Skin epidermis (tissue), 12 donors: ENCODE data around the gene TM4SF20.
"Not testable (repeated sequence)": the region's sequence is repeated elsewhere in the genome, so short reads cannot be mapped to it uniquely, and the experiment has no call there.

ENCODE experiments used
- H3K27ac ChIP-seq, 21 experiments: fragments of 200-600 bp; sonication (generic) in 11 of 21; one replicate each; pipeline ENCODE4 v1.5.0; 2020; ENCODE audit warnings: mild to moderate bottlenecking in 3 of 21, inconsistent platforms in 2 of 21, moderate library complexity in 2 of 21
- H3K4me3 ChIP-seq, 7 experiments: fragments of 200-600 bp; sonication (generic) in 2 of 7; one replicate each; pipeline ENCODE4 v1.5.0; 2020; ENCODE audit warnings: inconsistent platforms in 2 of 7, mild to moderate bottlenecking in 2 of 7, moderate library complexity in 1 of 7

The TM4SF20 gene

DNA sequence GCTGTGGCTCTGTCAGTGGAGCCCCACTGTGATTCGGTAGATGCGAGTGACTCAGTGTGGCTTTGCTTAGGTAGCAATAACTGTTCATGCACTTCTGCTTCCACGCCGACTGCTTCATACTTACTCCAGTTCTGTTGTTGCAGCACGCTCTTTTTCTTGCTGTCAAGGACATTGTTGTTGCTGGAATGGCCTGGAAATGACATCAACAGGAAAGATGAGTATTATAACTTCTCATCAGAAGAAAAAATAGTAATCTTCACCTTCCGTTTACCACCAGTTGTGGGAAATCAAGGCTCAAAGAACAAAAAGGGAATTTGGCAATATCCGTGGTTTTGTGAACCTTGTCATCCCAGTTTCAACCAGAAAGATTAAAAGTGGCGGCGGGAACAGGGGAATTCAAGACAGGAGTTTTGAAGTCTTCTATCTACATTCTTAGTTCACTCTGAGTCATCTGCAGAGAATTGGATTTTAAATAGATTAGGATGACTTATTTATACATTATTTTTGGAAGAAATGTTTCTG is 8.3 kb downstream of the TM4SF20 start:
- Histone ChIP-seq H3K27ac (no peak overlapping the region), H3K4me3 (no peak overlapping the region)

DNA sequence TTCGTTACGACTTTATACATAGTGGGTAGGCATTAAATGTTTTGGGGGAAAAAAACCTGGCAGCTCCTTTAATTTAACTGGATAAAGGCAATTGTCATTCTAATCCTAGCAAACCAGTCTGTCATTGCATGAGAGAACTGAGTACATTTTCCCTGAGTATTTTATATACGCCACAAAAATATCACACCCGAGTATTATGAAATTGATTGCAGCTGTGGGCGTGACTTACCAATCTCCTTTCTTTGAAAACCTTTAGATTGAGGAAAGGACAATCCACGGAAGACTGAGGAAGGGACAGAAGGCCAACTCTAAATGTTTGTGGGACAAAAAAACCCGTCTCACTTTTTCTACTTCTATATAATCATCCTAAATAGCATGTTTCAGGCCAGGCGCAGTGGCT is 9.0 kb downstream of the TM4SF20 start:
- H3K27ac ChIP-seq = peak overlapping the region in 2 of 21 experiments; percentile 37 to 46
- H3K4me3 ChIP-seq = no peak overlapping the region

- Histone ChIP-seq H3K4me3 (no peak overlapping the region), H3K27ac (no peak overlapping the region)
These were observed 10.5 kb downstream of the TM4SF20 start for GRCh38 chr2:227368574-227368973.

DNA sequence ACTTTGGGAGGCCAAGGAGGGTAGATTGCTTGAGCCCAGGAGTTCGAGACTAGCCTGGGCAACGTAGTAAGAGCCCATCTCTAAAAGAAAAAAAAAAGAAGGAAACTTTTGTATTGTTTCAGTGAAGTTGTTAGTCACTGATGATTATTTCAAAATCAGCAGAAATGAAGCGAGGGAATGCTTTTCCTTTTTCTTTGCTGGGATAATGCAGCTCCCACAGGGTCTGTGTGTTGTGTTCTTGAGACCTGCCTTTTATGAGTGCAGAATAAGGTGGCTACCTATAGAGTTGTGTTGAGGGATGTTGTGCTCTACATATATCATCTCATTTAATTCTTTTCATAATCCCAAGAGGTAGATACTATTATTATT is 11.7 kb downstream of the TM4SF20 start:
- no peak overlapping the region for H3K4me3 ChIP-seq
- H3K27ac ChIP-seq = peak overlapping the region in 3 of 21 experiments; percentile 13 to 24 (median 24)

- Histone ChIP-seq H3K4me3 (no peak overlapping the region), H3K27ac (peak overlapping the region in 4 of 21 experiments; percentile 13 to 41 (median 24))
These were observed 12.2 kb downstream of the TM4SF20 start for GRCh38 chr2:227366769-227367426.

DNA sequence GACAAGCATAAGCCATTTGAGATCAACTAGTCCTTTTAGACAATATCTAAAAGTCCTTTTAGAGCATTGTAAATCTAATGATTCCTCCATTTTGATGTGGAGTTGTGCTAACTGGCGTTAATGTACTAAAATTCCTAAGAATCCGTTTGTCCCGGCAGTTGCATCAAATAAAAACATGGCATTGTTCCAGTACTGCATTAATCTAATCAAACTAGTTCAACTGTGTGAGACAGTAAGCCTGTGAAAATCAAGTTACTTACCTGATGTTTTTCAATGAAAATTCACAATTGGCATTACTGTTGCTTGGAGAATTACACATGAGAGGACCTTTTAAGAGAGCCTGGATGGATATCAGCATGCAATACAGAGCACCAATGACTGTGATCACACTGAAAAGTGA is 13.3 kb downstream of the TM4SF20 start:
- Histone ChIP-seq H3K4me3 (no peak overlapping the region), H3K27ac (no peak overlapping the region)

GRCh38 chr2:227364585-227365263 is 14.4 kb downstream of the TM4SF20 start:
- not testable (repeated sequence) for H3K27ac ChIP-seq, H3K4me3 ChIP-seq

DNA sequence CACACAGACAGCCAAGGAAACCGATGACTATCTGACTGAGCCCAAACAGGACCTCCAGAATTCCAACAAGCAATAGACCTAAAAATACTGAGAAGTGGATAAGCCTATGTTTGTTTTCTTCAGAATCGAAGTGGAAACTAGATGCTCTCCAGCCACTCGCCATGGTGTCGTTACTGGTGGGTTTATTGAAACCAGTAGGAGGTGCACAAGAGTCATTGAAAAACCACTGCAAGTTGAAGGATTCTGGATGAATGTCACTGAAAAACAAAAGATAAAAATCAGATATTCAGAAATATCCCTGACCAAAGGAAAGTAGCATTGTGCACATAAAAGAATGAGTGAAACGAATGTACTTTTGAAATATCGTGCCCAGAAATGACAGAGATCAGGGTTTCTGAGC is 15.3 kb downstream of the TM4SF20 start:
- Histone ChIP-seq H3K4me3 (no peak overlapping the region), H3K27ac (no peak overlapping the region)

DNA sequence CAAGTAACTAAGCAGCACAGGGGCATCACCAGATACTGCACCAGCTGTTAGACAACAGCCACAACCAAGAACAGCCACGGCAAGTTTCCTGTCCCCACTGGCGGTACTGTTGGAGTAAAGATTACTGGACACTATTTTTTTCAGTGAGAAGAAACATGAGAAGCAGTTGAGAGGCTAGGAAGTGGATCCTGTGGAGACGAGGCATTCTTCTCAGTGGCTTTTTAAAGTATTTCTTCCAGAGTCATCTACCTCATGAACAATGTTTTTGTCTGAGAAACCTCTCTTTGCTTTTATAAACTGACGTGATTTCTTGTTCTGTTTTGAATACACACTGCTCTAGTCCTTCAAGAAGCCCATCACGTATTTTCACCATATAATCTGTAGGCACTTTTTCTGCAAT is 18.8 kb downstream of the TM4SF20 start:
- Histone ChIP-seq H3K4me3 (no peak overlapping the region), H3K27ac (no peak overlapping the region)

GRCh38 chr2:227351639-227352038 is 27.5 kb downstream of the TM4SF20 start:
- Histone ChIP-seq H3K27ac (no peak overlapping the region), H3K4me3 (no peak overlapping the region)

DNA sequence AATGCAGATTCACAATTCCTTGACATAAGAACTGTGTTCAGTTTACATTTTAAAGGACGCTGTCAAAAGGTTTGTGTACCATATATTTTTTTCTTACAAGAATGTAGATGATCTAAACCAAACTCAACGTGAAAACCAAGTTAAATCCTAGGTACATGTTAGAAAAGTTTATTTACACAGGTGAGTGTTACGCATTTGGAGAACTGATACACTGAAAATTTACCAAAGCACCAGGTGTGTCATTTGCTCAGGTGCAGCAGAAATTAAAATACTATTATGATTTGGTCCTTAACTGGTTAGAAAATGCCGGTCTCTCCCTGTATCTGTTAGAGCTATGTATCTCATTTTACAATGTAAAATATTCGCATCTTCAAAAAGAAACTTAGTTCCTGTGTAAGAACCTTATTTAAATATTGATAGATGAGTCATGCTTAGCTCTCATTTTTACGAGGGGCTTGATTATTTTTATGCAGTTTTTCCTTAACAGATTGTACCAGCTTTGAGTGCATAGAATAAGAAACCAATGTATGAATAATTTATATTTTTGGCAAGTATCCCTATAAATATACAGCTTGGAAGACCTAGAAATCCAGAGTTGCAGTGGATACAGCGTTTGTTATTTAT is 29.0 kb downstream of the TM4SF20 start:
- Histone ChIP-seq H3K27ac (no peak overlapping the region), H3K4me3 (no peak overlapping the region)

- Histone ChIP-seq H3K4me3 (no peak overlapping the region), H3K27ac (no peak overlapping the region)
These were observed 30.8 kb downstream of the TM4SF20 start for GRCh38 chr2:227348324-227348723.

GRCh38 chr2:227347117-227347516 is 32.0 kb downstream of the TM4SF20 start:
- H3K27ac ChIP-seq = no peak overlapping the region
- H3K4me3 ChIP-seq = no peak overlapping the region

GRCh38 chr2:227344231-227344630 is 34.9 kb downstream of the TM4SF20 start:
- Histone ChIP-seq H3K4me3 (no peak overlapping the region), H3K27ac (no peak overlapping the region)

- Histone ChIP-seq H3K27ac (no peak overlapping the region), H3K4me3 (no peak overlapping the region)
These were observed 37.6 kb downstream of the TM4SF20 start for GRCh38 chr2:227341553-227341952.

DNA sequence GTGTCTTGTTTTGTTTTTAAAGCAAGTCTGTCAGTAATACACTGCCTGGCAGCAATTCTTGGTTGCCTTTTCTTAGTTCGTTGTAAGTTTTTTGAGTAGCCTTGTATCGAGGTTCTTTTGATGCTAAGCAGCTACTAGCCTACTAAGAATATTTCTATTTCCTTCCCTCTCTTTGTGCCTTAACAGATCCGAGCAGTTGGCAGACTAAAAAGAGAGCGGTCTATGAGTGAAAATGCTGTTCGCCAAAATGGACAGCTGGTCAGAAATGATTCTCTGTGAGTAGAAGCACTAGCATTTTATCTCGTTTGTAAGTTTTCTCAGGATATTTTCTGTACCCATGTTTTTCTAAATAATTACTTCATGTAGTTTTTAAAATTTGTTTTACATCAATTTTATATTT is 39.0 kb downstream of the TM4SF20 start:
- no peak overlapping the region for H3K27ac ChIP-seq
- no peak overlapping the region for H3K4me3 ChIP-seq

- Histone ChIP-seq H3K4me3 (no peak overlapping the region), H3K27ac (no peak overlapping the region)
These were observed 40.0 kb downstream of the TM4SF20 start for GRCh38 chr2:227339098-227339599.

GRCh38 chr2:227337442-227337841 is 41.7 kb downstream of the TM4SF20 start:
- no peak overlapping the region for H3K27ac ChIP-seq
- no peak overlapping the region for H3K4me3 ChIP-seq

DNA sequence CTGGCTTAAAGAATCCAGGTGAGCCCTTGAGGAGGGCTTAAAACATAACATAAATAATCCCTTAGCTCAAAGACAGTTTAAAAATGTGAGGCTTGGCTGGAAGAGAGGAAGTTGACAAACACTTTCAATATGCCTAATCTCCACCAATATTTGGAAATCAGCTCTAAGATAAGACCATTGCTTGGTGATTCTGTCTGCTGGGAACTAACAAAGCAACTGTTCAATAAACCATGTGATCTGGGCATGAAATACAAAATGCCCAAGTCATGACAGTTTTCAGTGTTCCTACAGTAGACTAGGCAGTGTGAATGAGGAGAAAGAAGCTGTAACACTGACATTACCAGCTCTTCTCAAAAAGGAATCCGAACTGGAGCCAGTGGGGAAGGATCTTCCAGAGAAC is 43.4 kb downstream of the TM4SF20 start:
- Histone ChIP-seq H3K4me3 (no peak overlapping the region), H3K27ac (no peak overlapping the region)

DNA sequence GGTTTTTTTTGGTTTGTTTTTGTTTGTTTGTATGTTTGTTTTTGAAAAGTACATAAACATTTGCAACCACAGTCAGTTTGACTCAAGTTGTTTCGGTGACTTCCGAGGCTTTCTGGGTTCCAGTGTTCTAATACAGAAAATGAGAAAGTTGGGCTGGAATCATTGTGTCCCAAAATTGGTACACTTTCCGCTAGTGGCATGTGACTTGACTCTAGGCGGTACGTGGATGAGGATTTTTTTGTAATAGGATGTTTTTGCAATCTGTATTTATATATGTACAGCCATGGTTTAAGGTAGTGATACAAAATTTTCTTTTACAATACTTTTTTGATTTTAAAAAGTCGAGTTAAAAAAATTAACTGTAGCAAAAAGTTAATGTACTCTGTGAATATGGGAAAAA is 52.3 kb downstream of the TM4SF20 start:
- Histone ChIP-seq H3K4me3 (no peak overlapping the region), H3K27ac (peak overlapping the region in 1 of 21 experiments; percentile 98)

DNA sequence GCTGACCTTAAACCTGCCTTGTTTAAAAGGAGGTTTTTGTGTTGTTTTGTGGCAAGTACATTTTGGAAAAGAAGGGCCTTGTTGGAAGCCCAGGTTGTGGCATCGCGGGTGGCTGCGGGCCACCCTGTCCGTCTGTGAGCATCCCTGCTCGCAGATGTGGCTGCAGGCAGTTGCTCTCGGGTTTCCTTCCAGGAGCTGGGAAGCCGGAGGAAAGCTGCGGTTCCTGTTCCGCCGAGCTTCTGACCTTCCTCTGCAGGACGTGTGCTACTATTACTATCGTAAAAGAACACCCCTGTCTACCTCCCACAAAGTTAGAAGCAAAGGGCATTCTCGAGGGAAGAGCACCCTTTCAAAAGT is 53.3 kb downstream of the TM4SF20 start:
- H3K27ac ChIP-seq = peak overlapping the region in 20 of 21 experiments; percentile 82 to 99 (median 94)

More for the DNA sequence above, 53.3 kb downstream of the TM4SF20 start:
- peak overlapping the region; percentile 66 to 90 (median 86) for H3K4me3 ChIP-seq
